GM18519 (cell line): Measurements from ENCODE around the gene USP2.

Experiments
- ATAC-seq: cut with Tn5 transposase; IDR thresholded peaks from one replicate; pipeline ENCODE4 v1.9.1; 2021; ENCODE audit warnings: mild to moderate bottlenecking, moderate library complexity; ENCODE audit not compliant: unreplicated experiment, low FRiP score

Gene USP2, protein sequence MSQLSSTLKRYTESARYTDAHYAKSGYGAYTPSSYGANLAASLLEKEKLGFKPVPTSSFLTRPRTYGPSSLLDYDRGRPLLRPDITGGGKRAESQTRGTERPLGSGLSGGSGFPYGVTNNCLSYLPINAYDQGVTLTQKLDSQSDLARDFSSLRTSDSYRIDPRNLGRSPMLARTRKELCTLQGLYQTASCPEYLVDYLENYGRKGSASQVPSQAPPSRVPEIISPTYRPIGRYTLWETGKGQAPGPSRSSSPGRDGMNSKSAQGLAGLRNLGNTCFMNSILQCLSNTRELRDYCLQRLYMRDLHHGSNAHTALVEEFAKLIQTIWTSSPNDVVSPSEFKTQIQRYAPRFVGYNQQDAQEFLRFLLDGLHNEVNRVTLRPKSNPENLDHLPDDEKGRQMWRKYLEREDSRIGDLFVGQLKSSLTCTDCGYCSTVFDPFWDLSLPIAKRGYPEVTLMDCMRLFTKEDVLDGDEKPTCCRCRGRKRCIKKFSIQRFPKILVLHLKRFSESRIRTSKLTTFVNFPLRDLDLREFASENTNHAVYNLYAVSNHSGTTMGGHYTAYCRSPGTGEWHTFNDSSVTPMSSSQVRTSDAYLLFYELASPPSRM

DNA sequence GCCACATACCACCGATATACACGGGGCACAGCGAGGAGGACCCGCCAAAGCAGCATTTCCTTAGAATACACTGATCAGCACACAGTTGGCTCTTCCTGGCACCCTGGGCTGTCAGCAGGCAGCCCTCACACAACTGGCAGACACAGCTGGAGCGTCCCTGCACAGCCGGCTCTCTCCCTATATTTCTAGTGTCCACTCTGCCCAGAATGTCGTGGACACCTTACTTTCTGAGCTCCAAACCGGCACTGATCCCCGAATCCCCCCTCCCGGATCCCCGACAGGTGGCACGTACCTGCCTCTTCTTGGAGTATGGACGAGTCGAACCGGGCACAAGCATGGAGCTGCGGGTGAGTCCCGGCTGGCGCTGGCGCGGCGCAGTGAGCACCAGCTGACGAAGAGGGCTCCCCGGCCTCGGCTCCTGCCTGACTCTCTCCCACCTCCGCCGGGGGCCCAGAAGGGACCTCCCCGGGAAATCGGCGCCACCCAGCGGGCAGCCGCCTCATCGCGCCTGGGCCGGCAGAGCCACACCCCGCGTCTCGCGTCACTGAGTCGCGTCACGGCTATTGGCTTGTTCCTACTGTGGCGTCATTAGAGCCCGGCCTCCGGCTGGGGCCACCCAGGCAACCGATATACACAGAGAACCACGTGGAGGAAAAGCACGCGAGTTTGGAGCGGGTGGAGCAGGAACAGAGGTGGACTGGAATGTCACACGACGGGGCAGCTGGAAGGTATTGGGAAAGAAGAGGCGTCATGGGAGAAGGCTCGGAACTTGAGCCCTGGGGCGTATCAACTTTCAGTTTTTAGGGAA lies at the start of gene USP2:
TSS of gene USP2 (minus strand) at position 510 of the 808 bp plus-strand sequence. CDS start 8,210 bp downstream, outside the sequence.
- peak; percentile 95 for ATAC-seq

DNA sequence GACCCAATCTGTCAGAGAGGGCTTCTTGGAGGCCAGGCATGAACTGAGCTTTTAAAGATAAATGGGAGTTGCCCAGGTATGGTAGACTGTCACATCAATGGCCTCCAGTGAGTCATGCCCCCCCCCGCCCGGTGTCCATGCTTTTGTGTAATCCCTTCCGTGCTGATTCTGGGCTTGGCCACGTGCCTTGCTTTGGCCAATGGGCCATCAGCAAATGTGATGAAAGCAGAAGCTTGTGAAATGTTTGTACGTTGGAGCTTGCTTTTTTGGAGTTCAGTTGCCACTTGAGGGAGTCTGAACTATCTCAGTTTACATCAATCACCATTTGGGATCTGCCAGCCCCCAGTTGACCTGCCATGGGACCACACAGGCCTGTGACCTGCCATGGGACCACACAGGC lies 45.8 kb upstream of the USP2 start:
- no peak for ATAC-seq

DNA sequence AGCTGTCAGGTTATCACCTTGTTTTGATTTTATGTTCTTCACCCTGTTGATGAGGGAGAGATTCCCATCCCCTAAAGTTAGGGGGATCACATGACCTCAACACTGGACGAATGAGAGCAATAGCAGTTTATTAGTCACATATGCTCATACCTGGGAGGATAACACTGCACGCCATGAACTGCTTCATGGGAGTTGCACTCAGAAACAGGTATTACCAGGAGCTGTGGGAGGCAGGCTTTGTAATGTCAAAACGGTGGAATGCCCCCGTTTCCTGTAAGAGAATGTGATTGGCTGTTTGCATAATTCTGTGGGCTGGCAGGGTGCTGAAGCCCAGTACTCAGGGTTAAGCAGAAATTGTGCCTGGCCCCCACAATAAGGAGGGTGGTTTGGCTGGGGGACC lies 44.7 kb upstream of the USP2 start:
- no peak for ATAC-seq

DNA sequence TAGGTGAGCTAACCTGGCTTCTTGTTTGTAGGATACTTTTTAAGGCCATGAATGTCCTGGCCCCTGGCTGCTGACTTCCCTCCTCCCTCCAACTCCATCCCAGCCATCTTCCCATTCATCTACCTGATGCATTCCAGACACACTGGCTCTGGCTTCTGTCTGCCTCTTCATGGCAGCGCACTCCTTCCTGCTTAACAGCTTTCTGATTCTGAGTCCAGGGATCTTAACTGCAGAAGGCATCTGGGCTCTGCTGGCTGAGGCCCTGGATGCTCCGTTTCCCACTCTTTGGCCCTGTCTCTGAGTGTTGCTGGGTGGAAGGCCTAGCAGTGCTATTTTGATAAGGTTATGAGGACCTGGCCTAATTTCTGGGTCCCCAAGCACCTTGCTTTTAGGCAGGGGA lies 43.3 kb upstream of the USP2 start:
- ATAC-seq: no peak

DNA sequence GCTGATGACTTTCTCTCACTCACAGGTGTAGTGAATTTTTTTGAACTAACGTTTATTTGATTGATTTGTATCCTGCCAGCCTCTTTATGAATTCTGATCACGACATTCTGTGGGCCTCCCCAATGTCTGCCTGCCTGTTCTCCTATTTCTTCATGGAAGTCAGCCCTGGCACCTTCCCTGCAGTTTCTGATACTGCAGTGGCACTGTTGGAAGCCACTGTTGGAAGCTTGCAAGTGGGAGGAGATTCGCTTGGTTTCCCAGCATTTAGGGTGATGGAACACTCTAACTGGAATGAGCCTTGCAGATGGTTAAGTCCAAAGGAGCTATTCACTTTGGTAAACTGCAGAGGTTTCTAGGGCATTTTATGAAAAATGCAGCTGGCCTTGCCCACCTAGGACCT lies 42.8 kb upstream of the USP2 start:
- no peak for ATAC-seq

DNA sequence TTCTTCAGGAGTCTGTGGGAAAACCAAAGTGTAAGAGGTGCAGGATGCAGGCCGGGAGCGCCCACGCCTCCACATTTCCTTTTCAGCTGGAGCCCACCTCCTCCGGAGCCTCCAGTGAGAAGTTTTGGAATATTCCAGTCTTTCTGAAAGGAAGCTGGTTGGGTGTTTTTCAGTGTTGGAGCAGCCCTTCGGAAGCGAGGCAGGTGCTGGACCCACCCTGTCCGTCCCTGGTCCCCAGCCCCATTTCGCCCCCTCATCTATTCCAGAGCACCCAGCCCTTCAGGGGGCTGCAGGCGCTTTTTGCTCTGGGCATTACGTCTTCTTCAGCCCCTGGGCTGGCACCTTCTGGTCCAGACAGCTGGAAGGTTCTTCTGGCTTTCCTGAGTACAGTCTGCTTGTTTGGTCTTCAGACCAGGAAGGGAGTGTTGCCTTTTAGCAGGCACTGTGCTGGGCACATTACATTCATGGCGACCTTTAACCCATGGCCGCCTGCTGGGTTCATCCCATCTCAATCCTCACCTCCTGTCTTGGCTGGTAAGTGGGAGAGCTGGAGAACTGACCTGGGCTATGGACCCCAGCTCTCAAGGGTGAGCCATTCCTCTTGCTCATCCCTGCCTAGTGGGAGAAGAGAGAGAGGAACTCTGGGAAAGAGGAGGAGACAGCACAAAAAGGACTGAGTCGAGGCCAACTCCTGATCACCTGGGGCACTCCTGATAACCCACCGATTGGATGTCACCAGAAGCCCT lies 42.2 kb upstream of the USP2 start:
- no peak for ATAC-seq

DNA sequence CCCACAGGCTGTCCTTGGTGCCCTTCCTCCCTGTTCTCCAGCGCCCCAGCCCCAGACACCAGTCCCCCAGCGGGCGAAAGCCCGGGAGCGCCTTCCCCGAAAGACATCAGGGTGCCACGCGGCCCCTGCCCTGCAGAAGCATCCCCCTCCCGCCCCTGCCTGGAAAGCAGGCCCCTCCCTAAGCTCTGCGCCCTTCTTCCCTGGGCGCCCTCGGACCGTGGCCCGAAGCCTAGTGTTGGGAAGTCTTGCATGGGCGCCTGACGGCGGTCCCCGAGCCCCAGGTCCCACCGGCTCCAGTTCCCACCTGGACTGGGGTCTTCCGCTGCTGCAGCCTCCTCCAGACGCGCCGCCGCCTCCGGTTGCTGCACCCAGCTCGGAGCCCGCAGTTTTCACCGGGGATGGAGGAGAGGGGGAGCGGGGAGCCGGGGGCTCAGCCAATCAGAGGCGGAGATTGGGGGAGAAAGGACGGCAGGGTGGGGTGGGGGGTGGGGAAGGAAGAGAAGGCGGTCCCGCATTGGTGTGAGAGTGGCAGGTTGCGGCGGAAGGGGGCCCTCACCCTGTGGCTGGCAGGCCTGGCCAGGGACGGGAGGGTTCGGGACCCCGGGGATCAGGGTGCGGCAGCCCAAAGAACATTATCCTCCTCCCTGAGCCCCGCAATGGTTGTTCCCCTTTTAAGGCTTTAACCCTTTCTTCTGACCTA lies 41.5 kb upstream of the USP2 start, which contains the start of gene THY1:
TSS of gene THY1 (minus strand) at position 364 of the 700 bp plus-strand sequence. CDS start 2,267 bp downstream, outside the sequence.
- ATAC-seq: no peak

DNA sequence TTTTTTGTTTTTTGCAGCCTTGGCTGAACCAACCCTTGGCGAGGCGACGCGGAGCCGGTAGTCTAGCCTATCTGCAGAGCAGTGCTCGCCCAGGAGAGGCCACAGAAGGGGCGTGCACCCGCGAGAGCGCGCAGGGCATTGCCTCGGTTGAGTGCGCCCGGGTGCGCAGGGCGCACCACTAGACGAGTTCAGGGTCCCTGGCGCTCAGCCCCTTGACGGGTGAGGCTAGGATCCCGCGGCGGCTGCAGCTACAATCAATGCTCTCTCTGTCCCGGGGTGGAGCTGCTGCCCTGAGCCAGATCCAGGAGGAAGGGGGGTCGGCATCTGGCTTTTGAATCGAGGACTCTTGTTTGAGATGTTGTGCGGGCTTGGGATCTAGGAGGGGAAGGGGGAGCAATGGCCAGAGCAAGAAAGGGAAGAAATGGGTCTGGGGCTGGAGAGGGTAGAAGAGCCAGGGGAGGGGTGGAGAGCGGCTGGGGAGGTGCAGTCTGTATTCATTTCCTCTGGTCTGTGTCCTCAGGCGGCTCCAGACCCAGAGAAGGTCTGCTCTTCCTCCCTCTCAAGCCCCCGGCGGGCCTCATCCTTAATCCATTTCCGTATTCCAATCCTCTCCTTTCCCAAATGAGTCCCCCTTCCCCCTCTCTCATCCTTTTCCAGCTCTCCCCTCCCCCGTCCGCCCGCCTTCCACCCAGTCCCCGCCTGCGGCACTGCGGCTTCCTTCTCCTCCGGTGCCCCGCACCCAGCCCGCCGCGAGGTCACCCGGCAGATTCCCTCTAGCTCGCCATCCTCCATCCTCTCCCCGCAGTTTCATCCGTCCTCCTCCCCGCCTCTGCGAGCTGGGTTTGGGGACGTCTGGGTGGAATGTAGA lies 40.7 kb upstream of the USP2 start:
- no peak for ATAC-seq

DNA sequence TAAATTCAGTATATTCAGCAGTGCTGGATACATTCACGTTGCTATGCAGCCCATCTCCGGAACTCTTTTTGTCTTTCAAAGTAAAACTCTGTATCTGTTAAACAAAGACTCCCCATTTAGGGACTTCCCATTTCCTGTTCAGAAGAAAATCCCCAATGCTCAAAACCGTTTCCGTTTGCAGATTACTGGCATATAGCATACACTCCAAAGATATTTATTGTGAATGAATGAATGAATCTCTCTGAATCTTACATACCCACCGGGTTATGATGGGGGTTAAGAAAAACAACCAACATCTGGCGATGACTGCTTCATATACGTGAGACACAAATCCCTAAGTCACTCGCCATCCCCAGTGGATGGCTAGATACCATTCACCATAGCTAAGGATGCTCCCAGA lies 39.9 kb upstream of the USP2 start:
- ATAC-seq: no peak

DNA sequence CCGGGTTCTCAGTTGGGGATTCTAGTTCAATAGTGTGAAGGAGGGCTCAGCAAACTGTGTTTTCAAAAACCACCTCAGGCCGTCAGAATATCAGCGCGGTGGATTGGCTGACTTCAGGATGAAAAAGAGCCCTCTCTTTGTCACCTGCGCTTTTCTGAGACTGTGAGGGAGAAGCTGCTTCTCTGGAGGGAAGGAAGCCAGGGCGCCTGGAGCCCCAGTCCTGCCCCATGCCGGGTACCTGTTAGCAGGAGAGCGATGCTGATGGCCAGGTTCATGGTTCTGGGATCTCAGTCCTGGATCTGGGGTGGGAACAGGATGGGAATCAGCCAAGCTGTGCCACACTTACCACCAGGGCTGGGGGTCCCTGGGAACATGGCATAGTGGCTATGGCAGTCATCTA lies 39.1 kb upstream of the USP2 start:
- no peak for ATAC-seq

DNA sequence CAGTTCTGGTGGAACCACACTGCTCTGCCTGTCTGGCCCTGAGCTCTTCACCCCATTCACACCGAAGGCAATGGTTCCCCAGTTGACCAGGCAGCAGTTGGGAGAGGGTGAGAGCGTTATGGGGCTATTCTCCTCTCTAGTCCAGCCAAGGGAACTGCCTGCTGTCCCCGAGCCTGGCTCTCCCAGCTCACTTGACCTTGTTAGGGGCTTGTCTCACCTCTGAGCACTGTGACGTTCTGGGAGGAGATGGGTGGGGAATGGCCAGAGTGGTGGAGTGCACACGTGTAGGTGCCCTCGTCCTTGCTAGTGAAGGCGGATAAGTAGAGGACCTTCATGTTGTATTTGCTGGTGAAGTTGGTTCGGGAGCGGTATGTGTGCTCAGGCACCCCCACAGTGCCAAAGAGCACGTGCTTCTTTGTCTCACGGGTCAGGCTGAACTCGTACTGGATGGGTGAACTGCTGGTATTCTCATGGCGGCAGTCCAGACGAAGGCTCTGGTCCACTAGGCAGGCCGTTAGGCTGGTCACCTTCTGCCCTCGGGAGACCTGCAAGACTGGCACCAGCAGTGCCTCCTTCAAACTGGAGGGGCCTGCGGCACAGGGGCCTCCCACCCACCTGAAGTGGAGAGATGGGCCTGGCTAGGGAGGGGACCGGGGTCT lies 38.5 kb upstream of the USP2 start:
- no peak for ATAC-seq

DNA sequence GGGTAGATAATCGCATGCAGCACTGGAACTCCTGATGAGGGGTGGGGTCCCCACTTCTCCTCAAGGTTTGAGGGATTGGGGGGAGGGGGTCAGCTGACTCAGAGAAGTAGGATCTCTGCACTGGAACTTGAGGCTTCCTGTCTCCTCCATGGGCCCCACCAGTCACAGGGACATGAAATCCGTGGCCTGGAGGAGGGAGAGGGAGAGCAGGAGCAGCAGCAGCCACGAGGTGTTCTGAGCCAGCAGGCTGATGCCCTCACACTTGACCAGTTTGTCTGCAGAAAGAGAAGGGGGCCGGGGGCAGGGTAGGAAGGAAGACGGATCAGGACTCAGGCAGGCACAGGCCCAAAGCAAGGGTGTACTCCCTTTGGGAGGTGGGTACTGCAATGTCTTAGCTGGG lies 37.8 kb upstream of the USP2 start:
- ATAC-seq: no peak

DNA sequence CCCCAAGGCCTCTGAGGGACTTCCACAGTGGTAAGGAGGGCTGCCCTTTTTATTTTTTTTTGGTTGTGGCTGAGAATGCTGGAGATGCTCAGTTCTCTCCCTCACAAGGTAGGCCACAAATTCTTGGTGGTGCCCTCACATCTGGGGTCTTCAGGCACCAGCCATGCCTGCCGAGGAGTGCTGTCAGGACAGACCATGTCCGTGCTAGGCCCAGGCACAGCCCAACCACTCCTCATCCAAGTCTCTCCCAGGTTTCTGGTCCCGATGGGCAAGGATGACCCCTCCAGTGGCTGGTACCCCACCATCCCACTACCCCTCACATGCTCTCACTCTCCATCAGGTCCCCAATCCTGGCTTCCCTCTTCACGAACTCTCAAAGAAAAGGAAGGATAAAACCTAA lies 37.3 kb upstream of the USP2 start:
- ATAC-seq: no peak

DNA sequence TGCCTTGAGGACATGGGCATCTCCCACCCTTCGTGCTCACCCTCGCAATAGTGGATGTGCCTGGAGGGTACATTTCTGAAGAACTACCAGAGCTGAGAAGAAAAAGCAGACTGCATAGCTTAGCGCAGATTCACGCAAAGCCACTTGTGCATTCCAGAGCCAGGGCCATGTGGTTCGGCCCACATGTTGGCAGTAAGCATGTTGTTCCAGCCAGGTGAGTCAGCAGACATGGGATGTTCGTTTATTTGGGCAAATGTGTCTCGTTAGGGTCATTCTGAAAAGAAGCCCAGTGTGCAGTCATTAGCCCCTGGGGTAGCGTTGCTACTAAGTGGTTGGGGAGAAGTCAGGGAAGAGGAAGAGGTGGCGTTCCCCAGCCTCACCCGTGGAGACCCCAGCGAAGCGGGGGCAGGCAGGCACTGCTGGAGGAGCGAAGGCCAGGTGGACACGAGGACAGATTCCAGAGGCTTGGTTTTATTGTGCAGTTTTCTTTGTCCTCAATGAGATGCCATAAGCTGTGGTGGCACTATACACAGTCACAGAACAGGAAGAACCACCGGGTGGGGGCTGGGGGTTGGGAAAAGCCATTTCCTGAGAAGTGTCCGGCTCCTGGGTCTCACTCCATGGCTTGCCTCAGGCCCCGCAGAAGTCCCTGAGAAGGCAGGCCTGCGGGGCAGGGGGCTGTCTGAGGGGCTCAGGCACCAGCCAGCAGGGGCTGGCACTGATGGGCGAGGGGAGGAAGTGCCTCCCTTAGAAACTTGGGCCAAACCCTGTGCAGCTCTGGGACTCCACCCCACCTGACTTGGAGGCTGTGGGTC lies 36.4 kb upstream of the USP2 start:
- ATAC-seq: no peak

DNA sequence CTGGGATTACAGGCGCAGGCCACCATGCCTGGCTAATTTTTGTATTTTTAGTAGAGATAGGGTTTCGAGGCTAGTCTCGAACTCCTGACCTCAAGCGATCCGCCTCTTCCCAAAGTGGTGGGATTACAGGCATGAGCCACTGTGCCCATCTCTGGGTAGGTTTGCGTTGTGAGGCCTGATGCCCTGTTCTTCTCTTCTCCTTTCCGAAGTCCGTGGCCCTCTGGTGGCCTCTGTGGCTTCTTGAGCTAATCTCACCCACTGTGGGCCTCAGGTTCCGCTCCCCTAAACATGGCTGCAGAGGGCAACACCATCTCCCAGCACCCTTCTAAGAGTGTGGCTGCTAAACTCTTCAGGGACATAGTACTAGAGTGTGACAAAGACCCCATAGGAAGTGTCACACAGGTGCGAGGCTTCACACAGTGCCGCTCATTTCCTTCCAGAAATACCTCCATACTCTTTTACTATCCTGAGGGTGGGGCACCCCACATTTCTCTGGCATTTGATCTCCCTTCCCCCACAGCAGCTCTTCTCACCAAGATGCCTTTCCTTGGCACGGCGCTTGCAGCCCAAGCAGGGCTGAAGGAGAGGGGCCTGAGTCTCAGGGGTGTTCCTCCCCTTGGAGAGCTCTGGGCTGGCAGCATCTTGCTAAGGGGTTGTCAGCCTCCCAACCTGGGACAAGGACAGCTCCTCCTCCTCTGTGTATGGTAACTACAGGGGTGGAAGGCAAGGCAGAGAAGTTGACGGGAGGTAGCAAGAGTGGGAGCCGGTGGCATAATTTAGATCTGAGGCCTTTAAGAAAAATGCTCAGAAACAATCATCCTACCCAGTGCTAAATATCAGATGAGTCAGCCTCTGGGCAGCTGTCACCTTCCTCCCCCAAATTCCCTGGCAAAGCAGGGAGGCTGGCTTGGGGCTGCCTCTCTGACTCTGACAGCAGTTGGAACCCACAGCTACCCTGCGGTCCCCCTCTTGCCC lies 35.4 kb upstream of the USP2 start:
- no peak for ATAC-seq

DNA sequence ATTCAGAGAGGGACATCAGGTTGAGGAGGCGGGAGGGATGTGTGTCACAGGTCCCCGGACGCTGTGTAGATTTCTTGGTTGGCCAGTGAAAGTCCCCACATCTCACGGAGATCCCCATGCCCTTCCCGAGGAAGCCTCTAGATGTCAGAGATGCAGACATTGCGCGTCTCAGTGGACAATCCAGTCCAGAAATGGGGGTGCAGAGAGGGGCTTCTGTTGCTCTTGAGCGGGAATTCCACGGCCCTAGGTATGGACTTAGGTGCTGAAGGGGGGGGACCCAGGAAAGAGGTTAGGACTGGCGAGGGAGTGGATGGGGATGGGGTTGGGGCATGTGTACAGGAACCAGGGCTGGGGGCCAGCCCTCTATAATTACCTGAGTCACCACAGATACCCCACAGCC lies 34.5 kb upstream of the USP2 start:
- no peak for ATAC-seq

DNA sequence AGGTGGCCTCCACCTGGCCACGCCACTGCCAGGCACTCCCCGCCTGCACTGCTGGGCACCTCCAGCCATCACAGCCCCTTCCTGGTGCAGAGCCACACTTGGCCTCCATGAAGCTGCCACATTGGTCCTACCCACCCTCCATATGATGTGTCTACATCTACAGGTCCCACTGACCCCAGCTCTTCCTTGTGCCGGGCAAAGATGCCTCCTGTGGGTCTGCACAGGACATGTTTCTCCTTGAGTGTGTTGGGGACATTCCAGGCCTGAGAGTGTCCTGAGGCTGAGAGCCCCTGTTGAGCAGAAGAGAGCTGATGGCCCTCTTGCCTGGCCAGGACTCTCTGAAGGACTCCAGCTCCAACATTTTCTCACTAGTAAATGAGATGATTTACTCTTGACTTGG lies 34.0 kb upstream of the USP2 start:
- no peak for ATAC-seq
